ENCODE data around the gene FCN1.

The FCN1 gene

DNA sequence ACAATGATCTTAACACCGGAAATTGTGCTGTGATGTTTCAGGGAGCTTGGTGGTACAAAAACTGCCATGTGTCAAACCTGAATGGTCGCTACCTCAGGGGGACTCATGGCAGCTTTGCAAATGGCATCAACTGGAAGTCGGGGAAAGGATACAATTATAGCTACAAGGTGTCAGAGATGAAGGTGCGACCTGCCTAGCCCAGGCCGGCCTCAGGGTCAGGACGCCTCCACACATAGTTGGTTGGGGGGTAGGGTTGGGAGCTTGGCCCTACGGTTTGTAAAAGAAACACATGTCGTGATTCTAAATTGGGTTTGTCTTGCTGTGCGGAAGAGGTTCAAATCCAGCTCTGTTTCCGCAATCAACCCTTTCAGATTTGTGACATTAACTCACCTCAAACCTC is 30.5 kb downstream of the FCN1 start:
- H2AFZ ChIP-seq: no peak overlapping the region
- TF ChIP-seq, protein P1, sequence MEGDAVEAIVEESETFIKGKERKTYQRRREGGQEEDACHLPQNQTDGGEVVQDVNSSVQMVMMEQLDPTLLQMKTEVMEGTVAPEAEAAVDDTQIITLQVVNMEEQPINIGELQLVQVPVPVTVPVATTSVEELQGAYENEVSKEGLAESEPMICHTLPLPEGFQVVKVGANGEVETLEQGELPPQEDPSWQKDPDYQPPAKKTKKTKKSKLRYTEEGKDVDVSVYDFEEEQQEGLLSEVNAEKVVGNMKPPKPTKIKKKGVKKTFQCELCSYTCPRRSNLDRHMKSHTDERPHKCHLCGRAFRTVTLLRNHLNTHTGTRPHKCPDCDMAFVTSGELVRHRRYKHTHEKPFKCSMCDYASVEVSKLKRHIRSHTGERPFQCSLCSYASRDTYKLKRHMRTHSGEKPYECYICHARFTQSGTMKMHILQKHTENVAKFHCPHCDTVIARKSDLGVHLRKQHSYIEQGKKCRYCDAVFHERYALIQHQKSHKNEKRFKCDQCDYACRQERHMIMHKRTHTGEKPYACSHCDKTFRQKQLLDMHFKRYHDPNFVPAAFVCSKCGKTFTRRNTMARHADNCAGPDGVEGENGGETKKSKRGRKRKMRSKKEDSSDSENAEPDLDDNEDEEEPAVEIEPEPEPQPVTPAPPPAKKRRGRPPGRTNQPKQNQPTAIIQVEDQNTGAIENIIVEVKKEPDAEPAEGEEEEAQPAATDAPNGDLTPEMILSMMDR (IDR thresholded peaks at IDR 0.05): no peak
- no peaks in the 10 kb centered on the region for H3K4me1 ChIP-seq
- no peak overlapping the region for H3K9ac ChIP-seq
- no peaks in the 10 kb centered on the region for H3K9me3 ChIP-seq (ENCODE audit: control insufficient read depth, low read length)
- H3K4me2 ChIP-seq (ENCODE audit: low read length): no peak overlapping the region
- no peak overlapping the region for H3K27ac ChIP-seq
- H3K4me3 ChIP-seq (ENCODE audit: low read depth, low read length): no peak overlapping the region
- H3K36me3 ChIP-seq (ENCODE audit: control insufficient read depth, insufficient read depth, low read length): no peaks in the 10 kb centered on the region
- H3K79me2 ChIP-seq: no peaks in the 10 kb centered on the region
- H3K27me3 ChIP-seq (ENCODE audit: control insufficient read depth, insufficient read depth, low read length): no peaks in the 10 kb centered on the region

DNA sequence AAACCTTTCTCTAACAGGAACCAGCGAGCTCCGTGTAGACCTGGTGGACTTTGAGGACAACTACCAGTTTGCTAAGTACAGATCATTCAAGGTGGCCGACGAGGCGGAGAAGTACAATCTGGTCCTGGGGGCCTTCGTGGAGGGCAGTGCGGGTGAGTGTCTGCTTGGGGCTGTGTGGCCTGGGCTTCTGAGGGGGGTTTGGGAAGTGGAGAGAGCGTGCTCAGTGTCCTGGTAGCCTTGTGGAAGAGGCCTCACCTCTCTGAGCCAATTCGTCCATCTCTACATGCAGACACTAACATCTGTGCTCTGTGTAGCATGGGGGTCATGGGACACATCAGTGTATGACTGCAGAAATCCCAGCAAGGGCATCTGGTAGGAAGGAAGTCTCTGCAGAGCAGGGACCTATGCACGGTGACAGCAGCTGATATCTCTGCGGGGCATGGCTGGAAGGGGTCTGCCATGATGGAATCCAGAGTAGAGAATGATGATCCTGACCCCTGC is 31.2 kb downstream of the FCN1 start:
- no peaks in the 10 kb centered on the region for H3K9me3 ChIP-seq (ENCODE audit: control insufficient read depth, low read length)

DNA sequence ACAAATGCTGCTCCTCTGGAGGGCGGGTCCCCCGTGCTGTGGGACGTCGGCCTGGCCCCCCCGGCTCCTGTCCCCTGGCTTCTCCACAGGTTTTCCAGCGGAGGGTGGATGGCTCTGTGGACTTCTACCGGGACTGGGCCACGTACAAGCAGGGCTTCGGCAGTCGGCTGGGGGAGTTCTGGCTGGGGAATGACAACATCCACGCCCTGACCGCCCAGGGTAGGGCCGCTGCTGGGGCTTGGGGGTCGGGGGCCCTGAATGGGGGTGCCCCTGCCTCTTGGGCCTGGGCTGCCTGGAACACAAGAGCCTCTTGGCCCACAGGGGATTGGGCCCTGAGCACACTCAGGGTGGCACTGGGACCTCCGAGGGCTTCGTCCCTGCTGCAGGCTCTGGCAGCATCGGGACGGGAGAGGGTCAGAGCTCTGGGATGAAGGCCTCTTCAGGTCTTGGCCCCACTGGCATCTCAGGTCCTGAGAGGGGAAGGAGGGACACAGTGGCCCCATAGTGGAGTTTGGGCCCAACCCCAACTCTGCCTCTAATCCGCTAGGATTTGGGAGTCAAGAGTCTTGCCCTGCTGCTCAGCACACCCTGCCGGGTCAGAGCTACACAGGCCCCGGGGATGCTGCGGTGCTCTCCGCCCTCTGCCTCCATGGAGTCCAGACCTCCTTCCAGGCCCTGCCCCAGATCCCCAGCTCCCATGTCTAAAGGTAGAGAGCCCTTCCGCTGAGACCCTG is 31.9 kb downstream of the FCN1 start:
- no peaks in the 10 kb centered on the region for H3K27me3 ChIP-seq (ENCODE audit: control insufficient read depth, insufficient read depth, low read length)
- H3K79me2 ChIP-seq: no peaks in the 10 kb centered on the region
- TF ChIP-seq, protein P1 (IDR thresholded peaks at IDR 0.05): no peak
- H2AFZ ChIP-seq: no peak overlapping the region
- no peak overlapping the region for H3K4me3 ChIP-seq (ENCODE audit: low read depth, low read length)
- H3K36me3 ChIP-seq (ENCODE audit: control insufficient read depth, insufficient read depth, low read length): no peaks in the 10 kb centered on the region
- no peak overlapping the region for H3K27ac ChIP-seq
- H3K4me2 ChIP-seq (ENCODE audit: low read length): no peak overlapping the region
- H3K9ac ChIP-seq: no peak overlapping the region
- no peaks in the 10 kb centered on the region for H3K4me1 ChIP-seq
- H3K9me3 ChIP-seq (ENCODE audit: control insufficient read depth, low read length): no peaks in the 10 kb centered on the region

More for the DNA sequence above, 31.2 kb downstream of the FCN1 start:
- TF ChIP-seq, protein P1 (IDR thresholded peaks at IDR 0.05): no peak
- H3K9ac ChIP-seq: no peak overlapping the region
- no peaks in the 10 kb centered on the region for H3K27me3 ChIP-seq (ENCODE audit: control insufficient read depth, insufficient read depth, low read length)
- H3K4me3 ChIP-seq (ENCODE audit: low read depth, low read length): no peak overlapping the region
- no peaks in the 10 kb centered on the region for H3K79me2 ChIP-seq
- no peak overlapping the region for H2AFZ ChIP-seq
- H3K4me1 ChIP-seq: no peaks in the 10 kb centered on the region
- no peaks in the 10 kb centered on the region for H3K36me3 ChIP-seq (ENCODE audit: control insufficient read depth, insufficient read depth, low read length)
- no peak overlapping the region for H3K4me2 ChIP-seq (ENCODE audit: low read length)
- no peak overlapping the region for H3K27ac ChIP-seq

DNA sequence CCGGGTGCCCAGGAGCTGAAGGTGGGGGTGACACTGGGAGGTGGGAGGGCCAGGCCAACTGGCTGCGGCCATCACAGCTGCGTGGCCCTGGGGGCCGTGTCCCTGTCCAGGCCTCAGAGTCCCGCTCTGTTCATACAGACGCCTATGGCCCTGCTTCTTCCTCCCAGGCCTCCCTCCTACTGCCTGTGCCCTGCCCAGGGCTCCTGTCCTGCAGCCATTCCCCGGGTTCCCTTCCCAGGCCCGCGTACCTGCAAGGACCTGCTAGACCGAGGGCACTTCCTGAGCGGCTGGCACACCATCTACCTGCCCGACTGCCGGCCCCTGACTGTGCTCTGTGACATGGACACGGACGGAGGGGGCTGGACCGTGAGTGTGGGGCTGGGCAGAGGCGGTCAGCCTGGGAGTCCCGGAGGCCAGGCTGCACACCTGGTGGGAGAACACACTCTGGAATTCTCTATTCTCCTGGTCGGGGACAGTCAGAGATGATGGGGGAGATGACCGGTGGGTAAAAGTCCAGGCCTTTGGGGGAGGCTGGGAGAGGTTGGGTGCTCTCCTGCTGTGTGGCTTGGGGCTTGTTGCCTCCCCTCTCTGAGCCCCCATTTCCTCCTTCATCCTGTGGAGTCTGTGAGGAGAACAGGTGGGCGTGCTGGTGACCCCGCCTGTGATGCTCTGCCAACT is 32.6 kb downstream of the FCN1 start:
- Histone ChIP-seq H2AFZ (no peak overlapping the region), H3K9me3 (ENCODE audit: control insufficient read depth, low read length) (no peaks in the 10 kb centered on the region), H3K4me1 (no peaks in the 10 kb centered on the region), H3K27ac (no peak overlapping the region), H3K79me2 (no peaks in the 10 kb centered on the region), H3K4me3 (ENCODE audit: low read depth, low read length) (no peak overlapping the region), H3K9ac (no peak overlapping the region), H3K36me3 (ENCODE audit: control insufficient read depth, insufficient read depth, low read length) (no peaks in the 10 kb centered on the region), H3K4me2 (ENCODE audit: low read length) (no peak overlapping the region), H3K27me3 (ENCODE audit: control insufficient read depth, insufficient read depth, low read length) (no peaks in the 10 kb centered on the region)
- TF ChIP-seq, protein P1 (IDR thresholded peaks at IDR 0.05): no peak
